ENCODE measurements around the gene SIN3A. TPM values are rescaled to one million over a fixed set of nuclear protein-coding genes. Genes with fewer than 3 reads are reported as not detected.
A peak's percentile ranks its signal among the peaks of the same experiment; 100 is the strongest.
"Not testable (repeated sequence)": the region's sequence is repeated elsewhere in the genome, so short reads cannot be mapped to it uniquely, and the experiment has no call there.

The SIN3A gene
- total RNA-seq, 1 donor from 2014 or later: 75.4 TPM

DNA sequence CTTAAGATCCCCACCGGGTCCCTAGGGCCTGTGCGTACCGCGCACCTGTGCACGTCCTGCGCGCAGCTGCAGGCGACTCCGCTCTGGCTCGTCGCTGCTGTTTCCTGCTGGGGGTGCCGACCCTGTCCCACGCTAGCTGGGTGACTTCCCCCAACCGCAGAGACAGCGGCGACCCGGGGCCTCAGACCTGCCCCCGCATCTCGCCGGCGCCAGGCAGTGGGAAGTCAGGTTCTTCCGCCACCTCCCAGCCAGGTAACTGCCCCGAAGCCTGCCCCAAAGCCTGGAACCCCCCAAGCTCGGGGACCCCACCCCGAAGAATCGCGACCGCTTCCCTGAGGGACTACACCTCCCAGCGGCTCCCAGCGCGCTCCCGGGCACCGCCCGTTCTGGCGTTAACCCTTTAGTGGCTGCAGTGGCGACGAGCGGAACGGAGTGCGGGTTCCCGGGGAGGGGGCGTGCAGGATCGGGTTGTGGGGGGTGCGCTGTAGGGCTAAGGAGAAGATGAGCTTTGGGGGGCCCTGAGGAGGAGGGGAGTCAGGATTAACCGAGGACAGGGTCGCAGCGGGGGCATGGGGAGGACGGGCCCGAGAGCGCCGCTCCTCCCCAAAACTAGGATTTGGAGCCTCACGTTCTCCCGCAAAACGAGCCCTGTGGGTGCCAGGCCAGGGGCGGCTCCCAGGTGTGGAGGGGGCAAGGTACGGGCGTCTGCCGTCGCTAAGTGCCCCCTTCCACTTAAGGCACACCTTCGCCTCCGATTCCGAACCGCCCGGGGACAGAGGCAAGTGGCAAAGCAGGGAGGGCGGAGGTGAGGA is 104.1 kb downstream of the SIN3A start:
- Mint-ChIP-seq H3K27me3 (peaks cover 18% of the 10 kb centered on the region), H3K27ac (peak overlapping the region; percentile 75), H3K9me3 (no peaks in the 10 kb centered on the region), H3K4me3 (peak overlapping the region; percentile 85), H3K36me3 (no peaks in the 10 kb centered on the region), H3K4me1 (ENCODE audit: unreplicated experiment) (no peaks in the 10 kb centered on the region)
- TF ChIP-seq, protein P1, sequence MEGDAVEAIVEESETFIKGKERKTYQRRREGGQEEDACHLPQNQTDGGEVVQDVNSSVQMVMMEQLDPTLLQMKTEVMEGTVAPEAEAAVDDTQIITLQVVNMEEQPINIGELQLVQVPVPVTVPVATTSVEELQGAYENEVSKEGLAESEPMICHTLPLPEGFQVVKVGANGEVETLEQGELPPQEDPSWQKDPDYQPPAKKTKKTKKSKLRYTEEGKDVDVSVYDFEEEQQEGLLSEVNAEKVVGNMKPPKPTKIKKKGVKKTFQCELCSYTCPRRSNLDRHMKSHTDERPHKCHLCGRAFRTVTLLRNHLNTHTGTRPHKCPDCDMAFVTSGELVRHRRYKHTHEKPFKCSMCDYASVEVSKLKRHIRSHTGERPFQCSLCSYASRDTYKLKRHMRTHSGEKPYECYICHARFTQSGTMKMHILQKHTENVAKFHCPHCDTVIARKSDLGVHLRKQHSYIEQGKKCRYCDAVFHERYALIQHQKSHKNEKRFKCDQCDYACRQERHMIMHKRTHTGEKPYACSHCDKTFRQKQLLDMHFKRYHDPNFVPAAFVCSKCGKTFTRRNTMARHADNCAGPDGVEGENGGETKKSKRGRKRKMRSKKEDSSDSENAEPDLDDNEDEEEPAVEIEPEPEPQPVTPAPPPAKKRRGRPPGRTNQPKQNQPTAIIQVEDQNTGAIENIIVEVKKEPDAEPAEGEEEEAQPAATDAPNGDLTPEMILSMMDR (conservative IDR thresholded peaks at IDR 0.05): no peak
- no peak for DNase-seq (ENCODE audit: extremely low spot score, unreplicated experiment)

DNA sequence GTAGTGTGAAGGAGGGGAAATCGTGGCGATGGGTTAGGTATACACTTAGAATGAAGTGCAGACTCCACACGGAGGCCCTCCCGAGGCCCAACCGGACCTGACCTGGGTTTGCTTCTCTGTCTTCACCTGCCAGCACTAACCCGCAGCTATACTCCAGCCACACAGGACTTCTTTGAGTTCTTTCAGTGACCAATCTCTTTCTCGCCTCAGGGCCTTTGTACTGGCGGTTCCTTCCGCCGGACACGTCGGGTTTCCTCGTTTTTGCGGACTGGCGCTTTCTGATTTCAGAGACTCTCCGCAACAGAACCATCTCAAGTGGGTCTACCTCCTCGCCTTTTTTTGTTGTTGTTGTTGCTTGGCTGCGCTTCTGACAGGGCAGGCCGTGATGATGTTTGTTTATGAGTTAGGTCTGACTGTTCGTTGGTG is 104.7 kb downstream of the SIN3A start, which contains the start of gene NEIL1:
Gene NEIL1 (plus strand): TSS at position 244 of the 426 bp plus-strand sequence. CDS start 1,867 bp downstream, outside the sequence.
- DNase-seq (ENCODE audit: extremely low spot score, unreplicated experiment): no peak
- Mint-ChIP-seq H3K4me3 (peak within 1 kb of the TSS; percentile 85), H3K27ac (peak within 1 kb of the TSS; percentile 75), H3K27me3 (peaks cover 18% of the 10 kb centered on the region), H3K36me3 (no peaks in the 10 kb centered on the region), H3K9me3 (no peaks in the 10 kb centered on the region), H3K4me1 (ENCODE audit: unreplicated experiment) (no peaks in the 10 kb centered on the region)
- TF ChIP-seq, protein P1 (conservative IDR thresholded peaks at IDR 0.05): no peak

DNA sequence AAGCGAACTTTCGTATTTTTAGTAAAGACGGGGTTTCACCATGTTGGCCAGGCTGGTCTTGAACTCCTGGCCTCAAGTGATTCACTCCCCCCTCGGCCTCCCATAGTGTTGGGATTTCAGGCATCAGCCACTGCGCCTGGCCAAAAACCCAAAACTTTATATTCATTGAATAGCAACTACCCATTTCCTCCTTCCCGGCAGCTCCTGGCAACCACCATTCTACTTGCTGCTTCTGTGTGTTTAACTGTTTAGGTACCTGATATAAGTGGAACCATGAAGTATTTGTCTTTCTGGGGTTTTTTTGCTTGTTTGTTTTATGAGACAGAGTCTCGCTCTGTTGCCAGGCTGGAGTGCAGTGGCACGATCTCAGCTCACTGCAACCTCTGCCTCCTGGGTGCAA is 107.5 kb downstream of the SIN3A start:
- H3K36me3 Mint-ChIP-seq; DNase-seq (ENCODE audit: extremely low spot score, unreplicated experiment); H3K27ac Mint-ChIP-seq; H3K4me1 Mint-ChIP-seq (ENCODE audit: unreplicated experiment); H3K4me3 Mint-ChIP-seq; H3K9me3 Mint-ChIP-seq: not testable (repeated sequence)
- peaks cover 18% of the 10 kb centered on the region for H3K27me3 Mint-ChIP-seq

DNA sequence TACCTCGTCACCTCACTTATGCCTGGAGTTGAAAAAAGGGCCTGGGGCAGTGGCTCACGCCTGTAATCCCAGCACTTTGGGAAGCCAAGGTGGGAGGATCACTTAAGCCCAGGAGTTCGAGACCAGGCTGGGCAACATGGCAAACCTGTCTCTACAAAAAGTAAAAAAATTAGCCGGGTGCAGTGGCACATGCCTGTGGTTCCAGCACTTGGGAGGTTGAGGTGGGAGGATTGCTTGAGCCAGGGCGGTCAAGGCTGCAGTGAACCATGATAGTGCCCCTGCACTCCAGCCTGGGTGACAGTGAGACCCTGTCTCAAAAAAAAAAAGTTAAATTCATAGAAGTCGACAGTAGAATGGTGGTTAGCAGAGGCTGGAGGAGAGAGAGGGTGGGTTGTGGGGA is 109.3 kb downstream of the SIN3A start:
- peaks cover 15% of the 10 kb centered on the region for H3K27me3 Mint-ChIP-seq
- TF ChIP-seq, protein P1 (conservative IDR thresholded peaks at IDR 0.05): no peak
- no peak overlapping the region for H3K27ac Mint-ChIP-seq
- H3K36me3 Mint-ChIP-seq: peaks cover 3% of the 10 kb centered on the region
- no peak for DNase-seq (ENCODE audit: extremely low spot score, unreplicated experiment)
- no peaks in the 10 kb centered on the region for H3K4me1 Mint-ChIP-seq (ENCODE audit: unreplicated experiment)
- H3K4me3 Mint-ChIP-seq: no peak overlapping the region
- H3K9me3 Mint-ChIP-seq: no peaks in the 10 kb centered on the region

DNA sequence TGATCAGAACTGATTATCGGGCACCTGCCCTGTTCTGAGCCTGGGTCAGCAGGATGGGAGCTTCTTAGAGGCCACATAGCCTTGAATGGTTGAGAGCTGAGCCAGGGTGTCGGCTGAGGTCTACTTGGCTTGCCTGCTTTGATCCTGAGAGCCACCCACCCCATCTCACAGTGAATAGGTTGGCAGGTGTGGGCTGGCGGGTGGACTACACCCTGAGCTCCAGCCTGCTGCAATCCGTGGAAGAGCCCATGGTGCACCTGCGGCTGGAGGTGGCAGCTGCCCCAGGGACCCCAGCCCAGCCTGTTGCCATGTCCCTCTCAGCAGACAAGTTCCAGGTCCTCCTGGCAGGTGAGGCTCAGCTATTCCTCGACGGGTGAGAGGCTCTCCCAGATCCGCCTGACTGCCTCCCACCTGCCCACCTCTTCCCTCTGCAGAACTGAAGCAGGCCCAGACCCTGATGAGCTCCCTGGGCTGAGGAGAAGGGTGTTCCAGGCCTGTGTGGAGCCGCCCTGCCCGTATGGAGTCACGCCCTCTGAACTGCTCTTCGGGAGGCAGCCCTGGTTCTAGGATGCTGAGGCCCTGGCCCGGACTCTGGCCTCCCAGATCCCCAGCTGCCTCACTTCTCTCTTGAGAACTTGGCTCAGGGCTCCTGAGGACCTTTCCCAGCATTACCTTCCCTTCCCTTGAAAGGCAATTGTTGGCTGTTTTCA is 111.8 kb downstream of the SIN3A start:
- H3K4me1 Mint-ChIP-seq (ENCODE audit: unreplicated experiment): peaks cover 14% of the 10 kb centered on the region
- peaks cover 3% of the 10 kb centered on the region for H3K36me3 Mint-ChIP-seq
- no peaks in the 10 kb centered on the region for H3K27me3 Mint-ChIP-seq
- no peaks in the 10 kb centered on the region for H3K9me3 Mint-ChIP-seq
- no peak for DNase-seq (ENCODE audit: extremely low spot score, unreplicated experiment)
- H3K27ac Mint-ChIP-seq: no peak overlapping the region
- no peak overlapping the region for H3K4me3 Mint-ChIP-seq
- TF ChIP-seq, protein P1 (conservative IDR thresholded peaks at IDR 0.05): no peak

All from type B pancreatic cell (in vitro differentiated cells).